ENCODE measurements around the gene ASIC3.

GRCh38 chr7:151010307-151011096 is 37.8 kb upstream of the ASIC3 start:
- TF ChIP-seq CTCF (IDR thresholded peaks at IDR 0.05) (no peak), POLR2AphosphoS5 (IDR thresholded peaks at IDR 0.05) (no peak)

Data from prostate gland (tissue), 2 donors.